Uterus (tissue), 4 donors: ENCODE results near the gene TRIOBP. TPM values are rescaled to one million over a fixed set of nuclear protein-coding genes. Genes with fewer than 3 reads are reported as not detected.

Experiments used
- DNase-seq, 2 donors: peaks; one replicate each; pipeline ENCODE4 v3.0.0-alpha.2; 2019 to 2020
- H3K27ac ChIP-seq, 2 donors: fragments of 200-600 bp; sonication (generic); 1 replicate in 1 of 2; 2 replicates in 1 of 2; pipeline ENCODE4 v1.5.1; 2016 to 2018
- H3K27me3 ChIP-seq, 2 donors: fragments of 200-600 bp; sonication (generic); one replicate each; pipeline ENCODE4 v1.5.1; 2018 to 2019; ENCODE audit warnings: control low read depth in 1 of 2
- H3K36me3 ChIP-seq, 2 donors: fragments of 200-600 bp; sonication (generic); one replicate each; pipeline ENCODE4 v1.5.1; 2019; ENCODE audit warnings: control low read depth in 1 of 2
- H3K4me1 ChIP-seq, 2 donors: fragments of 200-600 bp; sonication (generic); one replicate each; pipeline ENCODE4 v1.5.1; 2018 to 2019; ENCODE audit warnings: control low read depth in 1 of 2
- H3K4me3 ChIP-seq, 2 donors: fragments of 200-600 bp; sonication (generic); 1 replicate in 1 of 2; 2 replicates in 1 of 2; pipeline ENCODE4 v1.5.1; 2018 to 2019; ENCODE audit warnings: mild to moderate bottlenecking in 1 of 2
- H3K9me3 ChIP-seq, 2 donors: fragments of 200-600 bp; sonication (generic); one replicate each; pipeline ENCODE4 v1.5.1; 2019; ENCODE audit warnings: control low read depth in 1 of 2
- POLR2A ChIP-seq, 2 donors: fragments of 450-650 bp; IDR thresholded peaks; one replicate each; pipeline ENCODE4 v1.6.1; 2016; ENCODE audit warnings: antibody characterized with exemption in 2 of 2, mild to moderate bottlenecking in 1 of 2, moderate library complexity in 1 of 2
- intact Hi-C: fragments of 100-400 bp; cut with DNase I; formaldehyde crosslinking; loops from one replicate; pipeline ENCODE4 v1.15.1; 2023; ENCODE audit warnings: low total_unique reads
- small RNA-seq: library from RNA; depleted of rRNA; stranded (forward); fragments of <200 nt; gene quantifications from one replicate; pipeline ENCODE3, GENCODE V24; 2016
- total RNA-seq, 4 donors: library from RNA; depleted of rRNA in 3 of 4; stranded (reverse); fragments of >200 nt in 3 of 4; gene quantifications; one replicate each; pipeline versions ENCODE4 v1.1.0 to v1.2.4, GENCODE V29; 2014 to 2023
- TF ChIP-seq, protein P1 (sequence below), 4 experiments: fragments of 200-600 bp in 2 of 4; fragments of 450-650 bp in 2 of 4; sonication (generic) in 2 of 4; IDR thresholded peaks; one replicate each; pipeline ENCODE4 v1.5.1; 2016 to 2019; ENCODE audit warnings: antibody characterized with exemption in 4 of 4, mild to moderate bottlenecking in 2 of 4, moderate library complexity in 1 of 4
- donor health status: DM: yes; HTN: yes; CAD: no.

The TRIOBP gene
- total RNA-seq, 4 donors from 2014 or later, result 56.2 to 177 (median 127) TPM

DNA sequence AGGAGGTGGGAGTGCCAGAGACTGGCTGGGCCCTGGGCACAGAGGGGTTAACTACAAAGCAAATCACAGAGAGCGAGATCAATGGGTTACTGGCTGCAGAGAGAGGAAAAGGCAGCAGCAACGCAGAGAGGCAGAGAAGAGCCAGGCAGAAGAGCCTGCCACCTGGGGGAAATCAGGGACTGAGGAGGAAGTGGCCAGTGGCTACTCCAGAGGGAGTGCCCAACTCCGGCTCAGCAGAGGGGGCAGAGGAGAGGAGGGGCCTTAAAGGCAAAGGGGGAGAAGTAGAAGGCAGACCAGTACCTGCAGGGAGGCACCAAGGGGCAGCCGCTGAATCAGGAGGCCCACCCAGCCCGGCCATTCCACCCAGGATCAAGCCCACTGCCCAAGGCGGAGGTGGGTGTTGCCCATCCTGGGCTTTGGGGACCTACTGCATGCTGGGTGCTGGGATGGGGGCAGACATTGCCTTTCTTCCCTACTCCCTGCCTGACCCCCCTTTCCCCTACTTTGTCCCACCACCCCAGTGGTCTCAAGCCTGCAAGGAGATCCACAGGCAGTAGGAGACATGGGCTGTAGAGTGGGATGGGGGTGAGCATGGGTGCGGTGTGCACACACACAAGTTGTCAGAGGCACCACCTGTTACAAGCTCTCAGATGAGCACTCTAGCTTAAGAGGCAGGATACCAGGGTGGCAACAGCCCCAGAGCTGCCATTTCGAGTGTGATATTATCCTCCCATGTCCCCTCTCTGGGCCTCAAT, 125.4 kb downstream of the TRIOBP start:
- TF ChIP-seq, protein P1, sequence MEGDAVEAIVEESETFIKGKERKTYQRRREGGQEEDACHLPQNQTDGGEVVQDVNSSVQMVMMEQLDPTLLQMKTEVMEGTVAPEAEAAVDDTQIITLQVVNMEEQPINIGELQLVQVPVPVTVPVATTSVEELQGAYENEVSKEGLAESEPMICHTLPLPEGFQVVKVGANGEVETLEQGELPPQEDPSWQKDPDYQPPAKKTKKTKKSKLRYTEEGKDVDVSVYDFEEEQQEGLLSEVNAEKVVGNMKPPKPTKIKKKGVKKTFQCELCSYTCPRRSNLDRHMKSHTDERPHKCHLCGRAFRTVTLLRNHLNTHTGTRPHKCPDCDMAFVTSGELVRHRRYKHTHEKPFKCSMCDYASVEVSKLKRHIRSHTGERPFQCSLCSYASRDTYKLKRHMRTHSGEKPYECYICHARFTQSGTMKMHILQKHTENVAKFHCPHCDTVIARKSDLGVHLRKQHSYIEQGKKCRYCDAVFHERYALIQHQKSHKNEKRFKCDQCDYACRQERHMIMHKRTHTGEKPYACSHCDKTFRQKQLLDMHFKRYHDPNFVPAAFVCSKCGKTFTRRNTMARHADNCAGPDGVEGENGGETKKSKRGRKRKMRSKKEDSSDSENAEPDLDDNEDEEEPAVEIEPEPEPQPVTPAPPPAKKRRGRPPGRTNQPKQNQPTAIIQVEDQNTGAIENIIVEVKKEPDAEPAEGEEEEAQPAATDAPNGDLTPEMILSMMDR (IDR thresholded peaks at IDR 0.05), result no peak
- TF ChIP-seq POLR2A (IDR thresholded peaks at IDR 0.05), result no peak

DNA sequence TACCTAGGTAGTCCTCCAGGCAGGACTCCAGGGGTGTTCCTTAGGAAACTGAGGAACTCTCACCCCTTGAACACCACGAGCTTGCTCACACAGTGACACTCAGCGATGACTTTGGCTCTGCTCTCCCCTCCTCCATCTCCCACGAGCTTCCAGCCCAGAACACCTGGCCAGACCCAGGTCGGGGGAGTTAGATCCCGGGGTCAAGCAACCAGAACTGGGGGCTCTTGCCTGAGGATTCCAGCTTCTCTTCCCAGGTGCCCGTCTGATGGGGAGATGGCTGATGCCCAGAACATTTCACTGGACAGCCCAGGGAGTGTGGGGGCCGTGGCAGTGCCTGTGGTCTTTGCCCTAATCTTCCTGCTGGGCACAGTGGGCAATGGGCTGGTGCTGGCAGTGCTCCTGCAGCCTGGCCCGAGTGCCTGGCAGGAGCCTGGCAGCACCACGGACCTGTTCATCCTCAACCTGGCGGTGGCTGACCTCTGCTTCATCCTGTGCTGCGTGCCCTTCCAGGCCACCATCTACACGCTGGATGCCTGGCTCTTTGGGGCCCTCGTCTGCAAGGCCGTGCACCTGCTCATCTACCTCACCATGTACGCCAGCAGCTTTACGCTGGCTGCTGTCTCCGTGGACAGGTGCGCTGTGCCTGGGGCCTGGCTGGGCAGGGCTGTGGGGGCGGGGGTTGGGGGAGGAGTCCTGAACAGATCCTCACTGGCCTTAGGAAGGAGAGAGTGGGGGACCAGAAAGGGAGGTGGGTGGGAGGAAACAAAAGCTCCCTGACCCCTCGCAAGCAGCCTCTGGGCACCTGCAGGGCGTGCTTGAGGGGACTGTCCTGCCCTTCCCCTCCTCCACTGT, 126.5 kb downstream of the TRIOBP start, which contains the start of gene GALR3:
Gene GALR3 (plus strand): TSS at position 249 of the 852 bp plus-strand sequence. CDS start 25 bp downstream, at position 274.
- Histone ChIP-seq H3K4me1 (peaks cover 0 to 17% of the 10 kb centered on the region in 2 donors), H3K4me3 (no peak within 1 kb of the TSS), H3K9me3 (no peaks in the 10 kb centered on the region), H3K27ac (no peak within 1 kb of the TSS), H3K27me3 (peaks cover 0 to 12% of the 10 kb centered on the region in 2 donors), H3K36me3 (no peaks in the 10 kb centered on the region)
- TF ChIP-seq, protein P1 (IDR thresholded peaks at IDR 0.05), result no peak
- no peak for TF ChIP-seq POLR2A (IDR thresholded peaks at IDR 0.05)
- intact Hi-C loops, result no loop called here
- DNase-seq, result no peak

More for the DNA sequence above, 125.4 kb downstream of the TRIOBP start:
- Histone ChIP-seq H3K36me3 (no peaks in the 10 kb centered on the region), H3K4me3 (no peak overlapping the region), H3K9me3 (no peaks in the 10 kb centered on the region), H3K27me3 (peaks cover 0 to 12% of the 10 kb centered on the region in 2 donors), H3K27ac (no peak overlapping the region), H3K4me1 (peaks cover 0 to 23% of the 10 kb centered on the region in 2 donors)
- intact Hi-C loops, result no loop called here
- no peak for DNase-seq

DNA sequence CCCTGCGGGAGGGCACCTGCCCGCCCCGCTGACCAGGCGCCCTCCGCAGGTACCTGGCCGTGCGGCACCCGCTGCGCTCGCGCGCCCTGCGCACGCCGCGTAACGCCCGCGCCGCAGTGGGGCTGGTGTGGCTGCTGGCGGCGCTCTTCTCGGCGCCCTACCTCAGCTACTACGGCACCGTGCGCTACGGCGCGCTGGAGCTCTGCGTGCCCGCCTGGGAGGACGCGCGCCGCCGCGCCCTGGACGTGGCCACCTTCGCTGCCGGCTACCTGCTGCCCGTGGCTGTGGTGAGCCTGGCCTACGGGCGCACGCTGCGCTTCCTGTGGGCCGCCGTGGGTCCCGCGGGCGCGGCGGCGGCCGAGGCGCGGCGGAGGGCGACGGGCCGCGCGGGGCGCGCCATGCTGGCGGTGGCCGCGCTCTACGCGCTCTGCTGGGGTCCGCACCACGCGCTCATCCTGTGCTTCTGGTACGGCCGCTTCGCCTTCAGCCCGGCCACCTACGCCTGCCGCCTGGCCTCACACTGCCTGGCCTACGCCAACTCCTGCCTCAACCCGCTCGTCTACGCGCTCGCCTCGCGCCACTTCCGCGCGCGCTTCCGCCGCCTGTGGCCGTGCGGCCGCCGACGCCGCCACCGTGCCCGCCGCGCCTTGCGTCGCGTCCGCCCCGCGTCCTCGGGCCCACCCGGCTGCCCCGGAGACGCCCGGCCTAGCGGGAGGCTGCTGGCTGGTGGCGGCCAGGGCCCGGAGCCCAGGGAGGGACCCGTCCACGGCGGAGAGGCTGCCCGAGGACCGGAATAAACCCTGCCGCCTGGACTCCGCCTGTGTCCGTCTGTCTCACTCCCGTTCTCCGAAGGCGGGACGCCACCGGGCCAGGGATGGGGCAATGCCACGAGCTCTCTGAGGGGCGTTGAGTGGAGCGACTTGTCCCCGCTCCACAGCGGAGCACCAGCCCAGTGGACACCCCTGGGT, 128.1 kb downstream of the TRIOBP start:
- intact Hi-C loops, result no loop called here
- DNase-seq, result no peak
- peaks cover 0 to 12% of the 10 kb centered on the region in 2 donors for H3K27me3 ChIP-seq
- H3K4me3 ChIP-seq, result no peak overlapping the region
- TF ChIP-seq POLR2A (IDR thresholded peaks at IDR 0.05), result no peak
- TF ChIP-seq, protein P1 (IDR thresholded peaks at IDR 0.05), result no peak
- H3K36me3 ChIP-seq, result no peaks in the 10 kb centered on the region
- peaks cover 0 to 10% of the 10 kb centered on the region in 2 donors for H3K4me1 ChIP-seq
- no peaks in the 10 kb centered on the region for H3K9me3 ChIP-seq
- H3K27ac ChIP-seq, result no peak overlapping the region

Small RNA genes within 50 kb of the gene (small RNA-seq; reads per million reads assigned to genes)
- not detected for gene RN7SL385P

Other genes starting within 250 kb of the TRIOBP start
- 10 to 100 TPM in 3 of 4 donors, 1 to 10 TPM in 1; 7.6 to 71.2 (median 28.7) TPM for gene MFNG, start 210.7 kb upstream of the TRIOBP start, total RNA-seq
- gene CARD10, start 177.6 kb upstream of the TRIOBP start, total RNA-seq, result 10 to 100 TPM in 2 of 4 donors, 1 to 10 TPM in 2; 4.6 to 23.4 (median 10.2) TPM
- gene CDC42EP1, start 136.6 kb upstream of the TRIOBP start, total RNA-seq, result 100 to 1,000 TPM in 1 of 4 donors, 10 to 100 TPM in 3; 10.6 to 101 (median 16.5) TPM
- not detected for gene LGALS2, start 117.0 kb upstream of the TRIOBP start, total RNA-seq
- gene GGA1, start 88.2 kb upstream of the TRIOBP start, total RNA-seq, result 10 to 100 TPM; 16.7 to 78.0 (median 35.3) TPM
- 10 to 100 TPM in 3 of 4 donors, 1 to 10 TPM in 1; 7.4 to 26.2 (median 14.2) TPM for gene SH3BP1, start 57.4 kb upstream of the TRIOBP start, total RNA-seq
- 10 to 100 TPM in 1 of 4 donors, 1 to 10 TPM in 2, under 1 TPM in 1; 0.88 to 10.7 (median 3.7) TPM for gene PDXP, start 38.3 kb upstream of the TRIOBP start, total RNA-seq
- 1,000 to 10,000 TPM; 1,421 to 3,100 (median 2,146) TPM for gene LGALS1, start 21.4 kb upstream of the TRIOBP start, total RNA-seq
- 10 to 100 TPM; 11.8 to 74.3 (median 20.9) TPM for gene NOL12, start 10.7 kb upstream of the TRIOBP start, total RNA-seq
- 10 to 100 TPM in 3 of 4 donors, 1 to 10 TPM in 1; 3.8 to 53.8 (median 14.9) TPM for gene GCAT, start 110.9 kb downstream of the TRIOBP start, total RNA-seq
- gene GALR3, start 126.3 kb downstream of the TRIOBP start, total RNA-seq, result not detected
- gene ANKRD54, start 147.3 kb downstream of the TRIOBP start, total RNA-seq, result 10 to 100 TPM in 3 of 4 donors, 1 to 10 TPM in 1; 8.5 to 37.7 (median 20.5) TPM
- gene EIF3L, start 152.4 kb downstream of the TRIOBP start, total RNA-seq, result 100 to 1,000 TPM; 290 to 559 (median 413) TPM
- 10 to 100 TPM in 3 of 4 donors, 1 to 10 TPM in 1; 7.4 to 96.6 (median 46.6) TPM for gene MICALL1, start 209.2 kb downstream of the TRIOBP start, total RNA-seq